H1 (cell line): ENCODE results near the gene HTATIP2. TPM values are rescaled to one million over a fixed set of nuclear protein-coding genes. Genes with fewer than 3 reads are reported as not detected.

ENCODE experiments used
- CTCF ChIA-PET: fragments of 300-600 bp; sonication (Branson Sonifier 250); formaldehyde crosslinking; loops from one replicate; lab custom pipeline; 2021; ENCODE audit not compliant: partially characterized antibody; lab: Charles Lee
- POLR2A ChIA-PET: fragments of 300-600 bp; sonication (Branson Sonifier 250); formaldehyde crosslinking; loops from one replicate; lab custom pipeline; 2021; ENCODE audit warnings: inconsistent platforms; ENCODE audit not compliant: partially characterized antibody; lab: Charles Lee
- DNase-seq, 2 experiments: peaks; one replicate each; pipeline versions ENCODE4 v3.0.0 to v3.0.0-alpha.2; 2010 to 2022; ENCODE audit warnings: low spot score in 2 of 2, low read depth in 1 of 2, mixed read lengths in 1 of 2
- FAIRE-seq: peaks from 2 replicates; lab custom pipeline; 2011; peaks lifted over from hg19 to GRCh38; lab: Jason Lieb, UNC
- H2AFZ ChIP-seq: 2 replicates; pipeline ENCODE4 v1.8.1; 2012; ENCODE audit warnings: low read length, inconsistent platforms
- H2AK5ac ChIP-seq: 2 replicates; pipeline ENCODE4 v1.6.1; 2013; ENCODE audit warnings: low read depth, low read length
- H2BK120ac ChIP-seq: replicated peaks from 2 replicates; pipeline ENCODE3; 2013; ENCODE audit warnings: low read depth, low read length, inconsistent platforms
- H2BK12ac ChIP-seq: 2 replicates; pipeline ENCODE4 v1.6.1; 2013; ENCODE audit warnings: low read depth, low read length
- H2BK15ac ChIP-seq: 2 replicates; pipeline ENCODE4 v1.6.1; 2013; ENCODE audit warnings: low read length
- H2BK20ac ChIP-seq: 2 replicates; pipeline ENCODE4 v1.6.1; 2013; ENCODE audit warnings: low read length
- H2BK5ac ChIP-seq: 2 replicates; pipeline ENCODE4 v1.6.1; 2013; ENCODE audit warnings: low read depth, low read length
- H3K14ac ChIP-seq: 2 replicates; pipeline ENCODE4 v1.6.1; 2013; ENCODE audit warnings: inconsistent platforms; ENCODE audit not compliant: insufficient read length
- H3K18ac ChIP-seq: 2 replicates; pipeline ENCODE4 v1.6.1; 2013; ENCODE audit warnings: low read length; ENCODE audit errors: extremely low read depth
- H3K23ac ChIP-seq: 2 replicates; pipeline ENCODE4 v1.6.1; 2013; ENCODE audit warnings: inconsistent platforms; ENCODE audit not compliant: insufficient read length
- H3K23me2 ChIP-seq: 2 replicates; pipeline ENCODE4 v1.6.1; 2013; ENCODE audit warnings: low read depth, low read length
- H3K27ac ChIP-seq: 2 replicates; pipeline ENCODE4 v1.6.1; 2011; ENCODE audit warnings: low read depth, low read length, inconsistent platforms
- H3K27me3 ChIP-seq, 4 experiments: replicated peaks in 1 of 4; 1 replicate in 1 of 4; 2 replicates in 3 of 4; pipeline versions ENCODE4 v1.6.1 to v1.8.1; 2011 to 2013; ENCODE audit warnings: low read length in 3 of 4, mild to moderate bottlenecking in 3 of 4, inconsistent platforms in 2 of 4, mixed read lengths in 2 of 4, moderate library complexity in 1 of 4; ENCODE audit not compliant: control insufficient read depth in 3 of 4, insufficient read depth in 3 of 4; ENCODE audit errors: extremely low read depth in 1 of 4
- H3K36me3 ChIP-seq, 4 experiments: 2 replicates each; pipeline versions ENCODE4 v1.6.1 to v1.8.1; 2011 to 2013; ENCODE audit warnings: mild to moderate bottlenecking in 4 of 4, low read length in 3 of 4, moderate library complexity in 2 of 4, control low read depth in 1 of 4, inconsistent platforms in 1 of 4; ENCODE audit not compliant: insufficient read depth in 4 of 4, control insufficient read depth in 2 of 4
- H3K4ac ChIP-seq: replicated peaks from 2 replicates; pipeline ENCODE3; 2013; ENCODE audit warnings: low read length, low read depth, mixed read lengths, inconsistent platforms; ENCODE audit not compliant: insufficient read length
- H3K4me1 ChIP-seq, 4 experiments: replicated peaks in 1 of 4; 1 replicate in 1 of 4; 2 replicates in 3 of 4; pipeline versions ENCODE4 v1.6.1 to v1.8.1; 2011 to 2013; ENCODE audit warnings: low read length in 3 of 4, inconsistent platforms in 2 of 4, mixed read lengths in 1 of 4; ENCODE audit not compliant: insufficient read depth in 4 of 4, control insufficient read depth in 3 of 4
- H3K4me2 ChIP-seq, 2 experiments: 2 replicates each; pipeline versions ENCODE4 v1.6.1 to v1.8.1; 2011 to 2013; ENCODE audit warnings: low read depth in 2 of 2, low read length in 2 of 2, control low read depth in 1 of 2, inconsistent platforms in 1 of 2, mild to moderate bottlenecking in 1 of 2; ENCODE audit not compliant: insufficient read depth in 1 of 2
- H3K4me3 ChIP-seq, 4 experiments: fragments of 200-600, 300-600 bp in 1 of 4; sonication (generic), shearing (Covaris generic), sonication (Bioruptor Twin) in 1 of 4; 2 replicates each; pipeline versions ENCODE4 v1.5.1 to v1.8.1; 2011 to 2016; ENCODE audit warnings: low read length in 4 of 4, low read depth in 3 of 4, control low read depth in 2 of 4, inconsistent platforms in 2 of 4, mild to moderate bottlenecking in 2 of 4, mixed read lengths in 1 of 4, moderate library complexity in 1 of 4; ENCODE audit not compliant: insufficient read depth in 2 of 4; ENCODE audit errors: extremely low read depth in 1 of 4
- H3K56ac ChIP-seq: replicated peaks from 2 replicates; pipeline ENCODE3; 2013; ENCODE audit warnings: low read depth, mild to moderate bottlenecking, mixed read lengths, low read length, inconsistent platforms; ENCODE audit not compliant: insufficient read length
- H3K79me1 ChIP-seq: 2 replicates; pipeline ENCODE4 v1.6.1; 2013; ENCODE audit warnings: low read depth, low read length, control low read depth
- H3K79me2 ChIP-seq, 2 experiments: 2 replicates each; pipeline versions ENCODE4 v1.6.1 to v1.8.1; 2012 to 2013; ENCODE audit warnings: low read length in 2 of 2, mild to moderate bottlenecking in 2 of 2, inconsistent platforms in 1 of 2; ENCODE audit not compliant: insufficient read depth in 2 of 2, control insufficient read depth in 1 of 2
- H3K9ac ChIP-seq, 4 experiments: replicated peaks in 1 of 4; 1 replicate in 1 of 4; 2 replicates in 3 of 4; pipeline versions ENCODE4 v1.6.1 to v1.8.1; 2011 to 2013; ENCODE audit warnings: low read depth in 3 of 4, low read length in 3 of 4, control low read depth in 2 of 4, mild to moderate bottlenecking in 2 of 4, moderate library complexity in 2 of 4, inconsistent platforms in 1 of 4; ENCODE audit errors: extremely low read depth in 1 of 4
- H3K9me3 ChIP-seq, 2 experiments: 2 replicates each; pipeline versions ENCODE4 v1.6.1 to v1.8.1; 2012 to 2013; ENCODE audit warnings: mild to moderate bottlenecking in 2 of 2, moderate library complexity in 2 of 2, control low read depth in 1 of 2, inconsistent platforms in 1 of 2, low read depth in 1 of 2, low read length in 1 of 2, mixed read lengths in 1 of 2; ENCODE audit not compliant: insufficient read depth in 2 of 2
- H4K20me1 ChIP-seq, 2 experiments: replicated peaks in 1 of 2; 2 replicates each; pipeline versions ENCODE3 to v1.8.1; 2011 to 2013; ENCODE audit warnings: inconsistent platforms in 2 of 2, low read length in 2 of 2, mild to moderate bottlenecking in 1 of 2; ENCODE audit not compliant: insufficient read depth in 2 of 2, control insufficient read depth in 1 of 2
- H4K5ac ChIP-seq: 2 replicates; pipeline ENCODE4 v1.6.1; 2013; ENCODE audit warnings: low read length, low read depth, mixed read lengths, inconsistent platforms; ENCODE audit not compliant: insufficient read length
- H4K8ac ChIP-seq: 2 replicates; pipeline ENCODE4 v1.8.0; 2013; ENCODE audit warnings: mild to moderate bottlenecking, moderate library complexity, low read length, inconsistent platforms; ENCODE audit not compliant: insufficient read depth; ENCODE audit errors: extremely low read depth
- H4K91ac ChIP-seq: replicated peaks from 2 replicates; pipeline ENCODE3; 2013; ENCODE audit warnings: low read length, mixed read lengths, inconsistent platforms; ENCODE audit not compliant: insufficient read length
- CHD2 ChIP-seq: IDR thresholded peaks from 2 replicates; pipeline ENCODE4 v1.6.1; 2012; ENCODE audit warnings: low read length, improper control_type of control experiment
- CTCF ChIP-seq, 3 experiments: IDR thresholded peaks; 1 replicate in 2 of 3; 2 replicates in 1 of 3; pipeline versions ENCODE4 v1.5.1 to v1.6.1; 2011; ENCODE audit warnings: low read length in 3 of 3, mild to moderate bottlenecking in 3 of 3, inconsistent platforms in 2 of 3, low read depth in 1 of 3, moderate library complexity in 1 of 3; ENCODE audit not compliant: insufficient read depth in 1 of 3; ENCODE audit errors: control extremely low read depth in 1 of 3
- KDM5A ChIP-seq: fragments of 200-600 bp; IDR thresholded peaks from 2 replicates; pipeline ENCODE4 v1.7.1; 2012; ENCODE audit warnings: mild to moderate bottlenecking, low read length, inconsistent platforms, mixed read lengths
- RAD21 ChIP-seq, 2 experiments: IDR thresholded peaks in 1 of 2; conservative IDR thresholded peaks in 1 of 2; 2 replicates each; pipeline ENCODE4 v1.6.1; 2011; ENCODE audit warnings: low read depth in 2 of 2, low read length in 2 of 2, improper control_type of control experiment in 1 of 2, inconsistent platforms in 1 of 2, mild to moderate bottlenecking in 1 of 2, moderate library complexity in 1 of 2
- SP2 ChIP-seq: IDR thresholded peaks from 2 replicates; pipeline ENCODE4 v1.6.1; 2012; ENCODE audit warnings: mild to moderate bottlenecking, low read length, inconsistent platforms
- TBP ChIP-seq: IDR thresholded peaks from 2 replicates; pipeline ENCODE4 v1.6.1; 2011; ENCODE audit warnings: low read depth, low read length, improper control_type of control experiment
- USF2 ChIP-seq: IDR thresholded peaks from 2 replicates; pipeline ENCODE4 v1.6.1; 2011; ENCODE audit warnings: low read length, improper control_type of control experiment
- WGBS, 2 experiments: shearing (Covaris generic) in 1 of 2; methylation state at CpG; one replicate each; pipeline versions ENCODE4 v1.1.6 to v1.1.7; 2013 to 2015; ENCODE audit warnings: low lambda C conversion rate in 2 of 2, mixed read lengths in 2 of 2, inconsistent platforms in 1 of 2, low coverage in 1 of 2, missing lambda C conversion rate in 1 of 2; ENCODE audit not compliant: insufficient replicate concordance in 2 of 2, insufficient coverage in 1 of 2, insufficient read length in 1 of 2; ENCODE audit errors: extremely low coverage in 1 of 2, missing lambda C conversion rate in 1 of 2; 5-methylcytosine and 5-hydroxymethylcytosine counted together
- polyA plus RNA-seq, 7 experiments: library from polyadenylated mRNA; depleted of rRNA in 3 of 7; stranded (reverse) in 5 of 7; unstranded in 2 of 7; fragments of >200 nt in 5 of 7; fragments of 200-250 nt in 2 of 7; gene quantifications; 1 replicate in 5 of 7; 2 replicates in 1 of 7; 4 replicates in 1 of 7; pipeline versions ENCODE4 v1.2.1 to v1.2.3, GENCODE V29; 2011 to 2013; ENCODE audit warnings: missing spikeins in 2 of 7, mixed read lengths in 2 of 7
- total RNA-seq: library from RNA; stranded (reverse); fragmentation: NEBNext Ultra II Directional; extraction: Animal tissue kit (Norgen Biotek cat#: 25700); gene quantifications from 2 replicates; pipeline ENCODE4 v1.2.1, GENCODE V29; 2021

Gene HTATIP2
- total and polyA plus RNA-seq, 2 of the 8 experiments (the other 6 are each of a cell fraction or from before 2014, with no cell fraction given): 22.6 to 33.1 TPM

DNA sequence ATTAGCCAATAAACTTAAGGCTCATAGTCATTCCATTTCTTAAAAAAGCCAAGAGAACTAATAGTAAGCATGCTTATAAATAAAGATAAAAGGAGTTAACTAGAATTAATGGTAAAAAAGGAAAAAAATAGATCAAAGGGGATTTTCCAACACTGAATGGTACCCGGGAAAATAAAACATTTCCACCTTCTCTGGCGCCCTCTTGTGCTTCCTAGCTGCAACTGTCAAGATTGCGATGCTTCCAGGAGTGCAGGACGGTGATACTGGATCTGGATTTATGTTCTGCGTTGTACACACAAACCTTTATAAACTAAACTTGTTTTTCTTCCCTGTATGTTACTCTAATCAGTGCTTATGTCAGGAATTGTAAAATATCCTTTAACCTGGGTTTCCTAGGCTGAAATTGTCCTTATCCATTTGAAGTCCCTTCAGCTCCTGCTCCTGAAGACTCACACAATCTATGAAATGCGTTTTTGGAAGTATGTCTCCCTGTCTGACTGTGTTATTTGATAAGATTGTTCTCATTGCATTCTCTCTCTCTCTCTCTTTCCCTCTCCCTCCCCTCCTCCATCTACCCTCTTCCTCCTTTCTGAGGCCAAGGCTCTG lies 9.6 kb upstream of the HTATIP2 start:
- TF ChIP-seq KDM5A: no peak
- TF ChIP-seq USF2: no peak
- TF ChIP-seq TBP: no peak
- peak; percentile 86 to 88 for TF ChIP-seq RAD21 (IDR thresholded peaks at IDR 0.05 in 1 of 2, conservative IDR thresholded peaks at IDR 0.05 in 1 of 2; ENCODE audit: low read depth in 2 of 2, low read length in 2 of 2)
- TF ChIP-seq CTCF (IDR thresholded peaks at IDR 0.05; ENCODE audit: control extremely low read depth in 1 of 3, insufficient read depth in 1 of 3, low read depth in 1 of 3, low read length in 3 of 3): peak; percentile 66 to 82 (median 77)
- no peak for TF ChIP-seq SP2
- no peak for TF ChIP-seq CHD2
- H3K23me2 ChIP-seq: no peaks in the 10 kb centered on the region
- no peak overlapping the region for H3K9ac ChIP-seq
- CTCF ChIA-PET: interaction anchor here (0.6 to 8.1 kb wide), 52 partner anchors 9 to 1800 kb away, joined by 3 to 130 read pairs (median 5); partner anchors contain the start of genes DBX1 and HTATIP2
- no peaks in the 10 kb centered on the region for H3K27me3 ChIP-seq
- POLR2A ChIA-PET: interaction anchor here (0.8 to 2.2 kb wide), 2 partner anchors 10 to 11 kb away, joined by 3 to 7 read pairs; partner anchors contain the start of gene HTATIP2
- H4K5ac ChIP-seq: no peak overlapping the region
- H2BK15ac ChIP-seq: no peak overlapping the region
- H2BK5ac ChIP-seq: no peak overlapping the region
- H3K4me1 ChIP-seq: no peaks in the 10 kb centered on the region
- no peak overlapping the region for H2AK5ac ChIP-seq
- no peaks in the 10 kb centered on the region for H3K36me3 ChIP-seq
- peak in 1 of 2 experiments; percentile 53 for DNase-seq
- no peak overlapping the region for H3K4ac ChIP-seq
- peak; percentile 82 for FAIRE-seq
- no peaks in the 10 kb centered on the region for H4K20me1 ChIP-seq
- no peak overlapping the region for H2BK12ac ChIP-seq
- H4K8ac ChIP-seq: no peak overlapping the region
- 21% methylated on average over 6 of the region's 6 CpGs; no CpG with 5 or more reads in 1 of the 2 experiments for WGBS, 2 experiments
- no peak overlapping the region for H2BK120ac ChIP-seq
- no peaks in the 10 kb centered on the region for H3K79me2 ChIP-seq
- no peak overlapping the region for H3K23ac ChIP-seq
- no peak overlapping the region for H3K56ac ChIP-seq
- no peak overlapping the region for H2BK20ac ChIP-seq
- H3K4me2 ChIP-seq: no peak overlapping the region
- no peak overlapping the region for H3K27ac ChIP-seq
- H3K4me3 ChIP-seq: no peak overlapping the region
- no peak overlapping the region for H3K18ac ChIP-seq
- H3K14ac ChIP-seq: no peak overlapping the region
- no peaks in the 10 kb centered on the region for H3K9me3 ChIP-seq
- peak overlapping the region; percentile 2; the same call in 1 of the 2 replicates for H2AFZ ChIP-seq
- no peak overlapping the region for H4K91ac ChIP-seq
- no peaks in the 10 kb centered on the region for H3K79me1 ChIP-seq
